ENCODE measurements around the gene MIA2.

- no peak for TF ChIP-seq TAF1 (IDR thresholded peaks at IDR 0.05; ENCODE audit: borderline replicate concordance, low read depth, low read length)
- TF ChIP-seq POLR2AphosphoS5 (IDR thresholded peaks at IDR 0.05; ENCODE audit: low read depth, low read length) = peak; percentile 90
Observed at GRCh38 chr14:39184628-39185255, 49.0 kb upstream of the MIA2 start.

Data from GM12892 (cell line).